Endometrial microvascular endothelial cells (primary cell): ENCODE data around the gene SLC30A5. TPM values are rescaled to one million over a fixed set of nuclear protein-coding genes. Genes with fewer than 3 reads are reported as not detected.
"Not testable (repeated sequence)": the region's sequence is repeated elsewhere in the genome, so short reads cannot be mapped to it uniquely, and the experiment has no call there.

ENCODE experiments used
- in situ Hi-C: cut with HindIII; loops from 2 replicates; pipeline ENCODE4 v1.10.0; 2017; ENCODE audit warnings: low sequenced_read_pairs, low pct_unique_long_range_greater_than_20kb; ENCODE audit errors: inconsistent ontology term
- total RNA-seq: library from RNA; depleted of rRNA; stranded (reverse); fragments of >200 nt; gene quantifications from one replicate; pipeline ENCODE4 v1.2.3, GENCODE V29; 2015; ENCODE audit errors: inconsistent ontology term

The SLC30A5 gene
- total RNA-seq, 1 donor from 2014 or later, result 40.1 TPM

DNA sequence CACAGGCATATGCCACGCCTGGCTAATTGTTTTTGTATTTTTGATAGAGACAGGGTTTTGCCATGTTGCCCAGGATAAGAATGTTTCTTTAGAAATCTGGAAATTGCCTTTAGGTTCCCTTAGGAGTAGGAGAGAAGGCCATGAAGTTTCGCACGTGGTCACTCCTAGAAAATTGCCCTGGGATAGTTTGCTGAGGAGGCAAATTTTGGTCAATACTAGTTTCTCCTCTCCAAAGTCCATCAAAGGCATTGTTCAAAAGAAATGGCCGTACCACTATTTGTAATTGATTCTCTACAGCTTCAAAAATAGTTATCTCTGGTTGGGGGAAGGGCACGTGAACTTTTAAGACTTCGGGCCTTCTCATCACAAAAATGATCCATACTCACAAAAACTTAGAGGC lies 845 bp upstream of the SLC30A5 start:
- in situ Hi-C loops, result no loop called here

DNA sequence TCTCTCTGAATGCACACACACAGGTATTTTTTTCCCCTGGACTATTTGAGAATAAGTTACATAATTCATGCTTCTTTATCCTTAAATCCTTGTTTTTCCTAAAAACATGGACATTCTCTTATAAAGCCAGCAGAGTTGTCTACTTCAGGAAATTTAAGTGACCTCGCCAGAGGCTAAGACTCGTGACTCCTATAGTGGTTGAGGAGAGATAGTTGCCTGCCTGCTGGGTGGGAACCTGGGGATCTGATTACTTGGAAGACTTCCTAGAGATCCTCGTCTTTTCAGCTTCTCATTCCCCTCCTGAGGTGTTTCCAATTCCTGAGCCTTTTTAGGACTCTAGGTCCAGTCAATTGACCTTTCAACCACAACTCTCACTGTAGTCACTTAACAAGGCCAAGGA lies 5.5 kb downstream of the SLC30A5 start:
- in situ Hi-C loops, result no loop called here

DNA sequence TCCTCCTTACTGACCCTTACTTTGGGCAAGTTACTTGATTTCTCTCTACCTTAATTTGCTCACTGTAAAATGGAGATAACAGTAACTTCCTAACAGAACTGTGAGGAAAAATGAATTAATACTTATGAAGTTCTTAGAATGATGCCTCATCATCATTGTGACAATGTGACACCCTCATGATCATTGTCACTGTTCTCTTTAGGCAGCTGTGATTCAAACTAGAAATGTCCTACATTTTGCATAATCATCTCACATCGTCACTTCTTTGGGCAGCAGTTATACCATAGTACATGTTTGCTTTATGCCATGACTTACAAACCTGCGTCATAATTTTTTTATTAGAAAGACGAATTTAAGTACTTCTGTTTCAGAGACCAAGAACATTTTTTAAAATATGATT lies 9.7 kb downstream of the SLC30A5 start:
- in situ Hi-C loops, result no loop called here

DNA sequence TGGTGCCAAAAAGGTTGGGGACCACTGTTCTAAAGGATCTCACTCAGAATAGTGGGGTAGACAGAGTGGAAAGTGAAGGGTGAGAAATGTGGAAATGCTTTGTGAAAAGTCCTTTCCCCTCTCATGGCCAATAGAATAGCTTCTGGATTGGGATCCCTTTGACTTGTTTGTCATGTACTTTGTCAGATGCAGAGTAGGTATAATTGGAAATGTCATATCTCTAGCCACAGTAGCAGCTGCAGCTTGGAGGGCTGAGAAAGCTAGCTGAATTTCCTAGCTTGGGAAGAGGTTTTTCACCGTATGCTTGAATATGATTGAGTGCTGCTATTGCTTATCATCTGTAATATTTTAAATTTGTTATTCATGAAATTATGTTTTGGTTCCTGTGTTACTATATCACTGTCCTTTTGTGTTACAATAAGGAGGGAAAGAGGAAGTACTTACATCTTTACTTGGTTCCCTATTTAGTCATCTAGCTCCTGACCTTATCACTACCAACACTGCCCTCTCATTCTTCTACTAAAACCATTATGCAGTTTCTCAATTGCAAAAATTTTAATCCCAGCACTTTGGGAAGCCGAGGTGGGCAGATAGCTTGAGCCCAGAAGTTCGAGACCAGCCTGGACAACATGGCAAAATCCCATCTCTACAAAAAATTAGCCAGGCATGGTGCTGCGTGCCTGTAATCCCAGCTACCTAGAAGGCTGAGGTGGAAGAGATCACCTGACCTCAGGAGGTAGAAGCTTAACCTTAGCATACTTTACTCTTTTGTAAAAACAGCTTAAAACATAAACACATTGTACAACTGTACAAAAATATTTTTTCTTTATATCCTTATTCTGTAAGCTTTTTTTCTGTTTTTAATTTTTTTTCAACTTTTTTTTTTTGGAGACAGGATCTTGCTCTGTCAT lies 12.4 kb downstream of the SLC30A5 start:
- in situ Hi-C loops, result no loop called here

DNA sequence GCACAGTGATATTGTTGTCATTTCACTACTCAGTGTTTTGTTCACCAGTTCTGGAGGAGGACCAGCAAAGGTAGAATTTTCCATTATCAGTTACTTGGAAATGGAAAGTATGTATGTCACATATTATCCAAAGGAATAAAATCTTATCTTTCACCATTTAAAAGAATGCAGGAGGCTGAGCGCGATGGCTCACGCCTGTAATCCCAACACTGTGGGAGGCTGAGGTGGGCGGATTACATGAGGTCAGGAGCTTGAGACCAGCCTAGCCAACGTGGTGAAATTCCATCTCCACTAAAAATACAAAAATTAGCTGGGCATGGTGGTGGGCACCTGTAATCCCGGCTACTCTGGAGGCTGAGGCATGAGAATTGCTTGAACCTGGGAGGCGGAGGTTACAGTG lies 14.6 kb downstream of the SLC30A5 start:
- in situ Hi-C loops, result not testable (repeated sequence)

DNA sequence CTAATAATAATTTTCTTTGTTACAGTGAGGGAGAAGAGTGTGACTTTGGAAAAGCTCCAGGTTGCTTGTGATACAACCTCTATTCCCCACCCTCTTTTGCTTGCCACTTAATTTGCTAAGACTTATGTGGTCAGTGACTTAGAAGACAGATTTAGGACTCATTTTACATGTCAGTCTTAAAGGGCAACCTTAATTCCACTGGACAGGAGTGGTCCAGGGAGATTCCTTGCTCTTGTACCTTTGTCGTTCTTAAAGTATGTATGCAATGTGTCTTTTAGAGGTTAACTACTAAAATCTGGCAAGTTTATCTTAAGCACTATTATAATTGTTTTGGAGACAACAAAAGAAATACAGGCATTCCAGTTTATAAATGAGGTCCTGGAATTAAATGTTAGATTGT lies 20.0 kb downstream of the SLC30A5 start:
- in situ Hi-C loops, result no loop called here

DNA sequence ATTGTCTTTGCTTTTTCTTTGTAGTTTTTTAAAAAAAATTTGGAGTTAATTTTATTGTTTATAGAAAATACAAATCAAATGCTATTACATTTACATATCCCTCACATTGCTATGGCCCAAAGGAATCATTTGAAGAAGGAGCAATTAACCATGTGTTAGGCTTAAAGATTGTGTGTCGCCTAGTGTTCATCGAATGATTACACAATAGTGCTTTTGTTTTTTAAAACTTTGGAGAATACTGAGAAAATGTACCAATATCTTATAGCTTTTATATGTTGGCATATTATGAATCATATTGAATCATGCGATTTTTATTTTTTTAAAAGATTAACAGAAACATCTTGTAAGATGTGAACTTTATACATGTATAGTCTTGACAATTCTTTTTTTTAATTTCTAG lies 21.7 kb downstream of the SLC30A5 start:
- in situ Hi-C loops, result no loop called here

DNA sequence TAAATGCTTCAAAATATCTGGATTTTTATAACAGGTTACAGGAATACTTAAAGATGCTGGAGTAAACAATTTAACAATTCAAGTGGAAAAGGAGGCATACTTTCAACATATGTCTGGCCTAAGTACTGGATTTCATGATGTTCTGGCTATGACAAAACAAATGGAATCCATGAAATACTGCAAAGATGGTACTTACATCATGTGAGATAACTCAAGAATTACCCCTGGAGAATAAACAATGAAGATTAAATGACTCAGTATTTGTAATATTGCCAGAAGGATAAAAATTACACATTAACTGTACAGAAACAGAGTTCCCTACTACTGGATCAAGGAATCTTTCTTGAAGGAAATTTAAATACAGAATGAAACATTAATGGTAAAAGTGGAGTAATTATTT lies 35.6 kb downstream of the SLC30A5 start:
- in situ Hi-C loops, result no loop called here

DNA sequence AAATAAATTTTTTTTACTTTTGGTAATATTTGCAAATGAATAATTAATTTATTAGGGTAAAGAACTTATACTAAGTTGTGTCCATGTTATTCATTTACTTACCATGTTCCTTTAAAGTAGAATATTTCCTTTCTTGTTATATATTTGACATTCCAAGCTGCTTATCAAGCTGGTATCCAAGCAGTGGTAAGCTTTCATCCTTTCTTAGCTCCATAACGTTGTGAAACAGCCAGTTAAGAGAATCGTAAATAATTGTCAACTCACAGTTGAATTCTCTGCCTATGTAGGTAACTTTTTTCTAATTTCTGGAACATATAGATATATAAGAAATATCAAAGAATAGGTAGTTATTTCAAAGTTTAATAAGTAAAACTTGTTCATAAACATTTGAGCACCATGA lies 36.4 kb downstream of the SLC30A5 start:
- in situ Hi-C loops, result no loop called here

DNA sequence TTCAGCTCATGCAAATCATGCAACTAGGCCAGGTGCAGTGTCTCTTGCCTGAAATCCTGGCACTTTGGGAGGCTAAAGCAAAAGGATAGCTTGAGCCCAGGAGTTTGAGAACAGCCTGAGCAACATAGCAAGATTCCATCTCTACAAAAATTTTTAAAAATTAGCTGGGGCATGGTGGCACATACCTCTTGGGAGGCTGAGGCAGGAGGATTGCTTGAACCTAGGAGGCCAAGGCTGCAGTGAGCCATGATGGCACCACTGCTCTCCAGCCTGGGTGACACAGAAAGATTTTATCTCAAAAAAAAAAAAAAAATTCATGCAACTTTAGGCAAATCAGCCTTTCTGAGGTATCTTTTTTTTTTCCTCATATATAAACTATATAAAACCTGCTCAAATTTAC lies 37.5 kb downstream of the SLC30A5 start:
- in situ Hi-C loops, result no loop called here

DNA sequence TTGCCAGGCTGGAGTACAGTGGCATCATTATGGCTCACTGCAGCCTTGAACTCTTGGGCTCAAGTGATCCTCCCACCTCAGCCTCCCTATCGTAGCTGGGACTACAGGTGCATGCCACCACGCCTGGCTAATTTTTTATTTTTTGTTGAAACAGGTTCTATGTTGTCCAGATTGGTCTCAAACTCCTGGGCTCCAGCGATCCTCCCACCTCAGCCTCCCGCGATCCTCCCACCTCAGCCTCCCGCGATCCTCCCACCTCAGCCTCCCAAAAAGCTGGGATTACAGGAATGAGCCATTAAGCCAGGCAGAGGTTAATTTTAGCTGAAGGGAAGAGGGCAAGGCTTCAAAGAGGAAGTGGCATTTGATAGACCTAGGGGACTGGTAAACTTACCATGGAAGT lies 40.3 kb downstream of the SLC30A5 start:
- in situ Hi-C loops, result no loop called here

DNA sequence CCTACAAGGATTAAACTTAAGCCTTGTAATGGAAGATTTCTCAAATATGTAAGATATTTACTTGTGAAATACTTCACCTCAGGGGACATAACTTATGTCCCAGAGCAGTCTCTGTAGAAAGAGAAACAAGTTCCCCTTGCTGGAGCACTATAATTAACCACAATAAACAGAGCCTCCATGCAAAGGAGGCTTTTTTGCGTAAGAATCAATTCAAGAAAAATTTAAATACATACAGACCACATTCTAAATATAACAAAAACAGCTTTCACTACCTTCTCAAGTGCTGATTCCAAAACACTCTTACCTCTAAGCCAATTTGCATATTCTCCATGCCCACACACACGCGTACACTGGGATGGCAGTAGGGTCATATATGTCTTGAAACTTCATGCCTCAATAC lies 42.5 kb downstream of the SLC30A5 start:
- in situ Hi-C loops, result no loop called here

DNA sequence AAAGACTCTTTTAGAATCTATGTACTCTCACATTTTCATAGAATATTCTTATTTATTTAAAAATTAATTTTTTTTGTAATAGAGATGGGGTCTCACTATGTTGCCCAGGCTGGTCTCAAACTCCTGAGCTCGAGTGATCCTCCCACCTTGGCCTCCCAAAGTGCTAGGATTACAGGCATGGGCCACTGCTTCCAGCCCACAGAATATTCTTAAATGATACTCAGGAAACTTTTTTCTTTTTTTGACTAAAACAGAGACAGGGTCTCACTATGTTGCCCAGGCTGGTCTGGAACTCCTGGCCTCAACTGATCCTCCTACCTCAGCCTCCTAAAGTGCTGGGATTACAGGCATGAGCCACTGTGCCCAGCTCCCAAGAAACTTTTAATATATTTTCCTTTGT lies 43.4 kb downstream of the SLC30A5 start:
- in situ Hi-C loops, result not testable (repeated sequence)

DNA sequence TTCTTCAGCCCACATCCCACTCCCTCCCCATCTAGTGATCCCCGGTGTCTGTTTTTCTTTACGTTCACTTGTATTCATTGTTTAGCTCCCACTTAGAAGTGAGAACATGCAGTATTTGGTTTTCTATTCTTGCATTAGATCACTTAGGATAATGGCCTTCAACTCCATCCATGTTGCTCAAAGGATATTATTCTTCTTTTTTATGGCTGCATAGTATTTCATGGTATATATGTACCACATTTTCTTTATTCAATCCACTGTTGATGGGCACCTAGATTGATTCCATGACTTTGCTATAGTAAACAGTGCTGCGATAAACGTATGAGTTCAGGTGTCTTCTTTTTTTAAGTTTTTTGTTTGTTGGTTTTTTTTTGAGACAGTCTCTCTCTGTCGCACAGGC lies 44.0 kb downstream of the SLC30A5 start:
- in situ Hi-C loops, result no loop called here

DNA sequence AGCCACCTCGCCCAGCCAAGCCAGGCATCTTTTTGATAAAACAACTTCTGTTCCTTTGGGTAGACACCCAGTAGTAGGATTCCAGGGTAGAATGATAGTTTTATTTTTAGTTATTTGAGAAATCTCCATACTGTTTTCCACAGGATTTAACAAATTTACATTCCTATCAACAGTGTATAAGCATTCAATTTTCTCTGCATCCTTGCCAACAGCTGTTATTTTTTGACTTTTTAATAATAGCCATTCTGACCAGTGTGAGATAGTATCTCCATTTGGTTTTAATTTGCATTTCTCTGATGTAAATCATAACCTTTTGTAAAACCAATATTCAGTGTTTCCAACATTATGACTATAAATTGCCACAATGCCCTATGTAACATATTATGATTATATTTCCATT lies 45.0 kb downstream of the SLC30A5 start:
- in situ Hi-C loops, result no loop called here

DNA sequence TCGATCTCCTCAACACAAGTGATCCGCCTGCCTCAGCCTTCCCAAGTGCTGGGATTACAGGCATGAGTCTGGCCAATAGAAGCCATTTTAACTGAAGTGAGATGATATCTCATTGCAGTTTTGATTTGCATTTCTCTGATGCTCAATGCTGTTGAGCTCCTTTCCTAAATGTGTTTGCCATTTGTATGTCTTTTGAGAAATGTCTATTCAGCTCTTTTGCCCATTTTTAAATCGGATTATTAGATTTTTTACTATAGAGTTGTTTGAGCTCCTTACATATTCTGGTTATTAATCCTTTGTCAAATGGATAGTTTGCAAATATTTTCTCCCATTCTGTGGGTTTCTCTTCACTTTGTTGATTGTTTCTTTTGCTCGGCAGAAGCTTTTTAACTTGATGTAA lies 46.4 kb downstream of the SLC30A5 start:
- in situ Hi-C loops, result not testable (repeated sequence)

DNA sequence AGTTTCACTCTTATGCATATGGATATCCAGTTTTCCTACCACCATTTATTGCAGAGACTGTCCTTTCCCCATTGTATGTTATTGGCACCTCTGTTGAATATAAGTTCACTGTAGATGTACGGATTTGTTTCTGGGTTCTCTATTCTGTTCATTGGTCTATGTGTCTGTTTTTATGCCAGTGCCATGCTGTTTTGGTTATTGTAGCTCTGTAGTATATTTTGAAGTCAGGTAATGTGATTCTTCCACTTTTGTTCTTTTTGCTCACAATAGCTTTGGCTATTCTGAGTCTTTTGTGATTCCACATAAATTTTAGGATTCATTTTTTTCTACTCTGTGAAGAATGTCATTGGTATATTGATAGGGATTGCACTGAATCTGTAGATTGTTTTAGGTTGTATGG lies 47.0 kb downstream of the SLC30A5 start:
- in situ Hi-C loops, result no loop called here

DNA sequence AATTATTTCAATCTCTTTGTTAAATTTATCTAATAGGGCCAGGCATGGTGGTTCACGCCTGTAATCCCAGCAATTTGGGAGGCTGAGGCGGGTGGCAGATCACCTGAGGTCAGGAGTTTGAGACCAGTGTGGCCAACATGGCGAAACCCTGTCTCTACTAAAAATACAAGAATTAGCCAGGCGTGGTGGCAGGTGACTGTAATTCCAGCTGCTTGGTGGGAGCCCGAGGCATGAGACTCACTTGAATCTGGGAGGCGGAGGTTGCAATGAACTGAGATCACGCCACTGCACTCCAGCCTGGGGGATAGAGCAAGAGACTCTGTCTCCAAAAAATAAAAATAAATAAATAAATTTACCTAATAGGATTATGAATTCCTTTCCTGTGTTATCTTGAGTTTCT lies 54.8 kb downstream of the SLC30A5 start:
- in situ Hi-C loops, result not testable (repeated sequence)

DNA sequence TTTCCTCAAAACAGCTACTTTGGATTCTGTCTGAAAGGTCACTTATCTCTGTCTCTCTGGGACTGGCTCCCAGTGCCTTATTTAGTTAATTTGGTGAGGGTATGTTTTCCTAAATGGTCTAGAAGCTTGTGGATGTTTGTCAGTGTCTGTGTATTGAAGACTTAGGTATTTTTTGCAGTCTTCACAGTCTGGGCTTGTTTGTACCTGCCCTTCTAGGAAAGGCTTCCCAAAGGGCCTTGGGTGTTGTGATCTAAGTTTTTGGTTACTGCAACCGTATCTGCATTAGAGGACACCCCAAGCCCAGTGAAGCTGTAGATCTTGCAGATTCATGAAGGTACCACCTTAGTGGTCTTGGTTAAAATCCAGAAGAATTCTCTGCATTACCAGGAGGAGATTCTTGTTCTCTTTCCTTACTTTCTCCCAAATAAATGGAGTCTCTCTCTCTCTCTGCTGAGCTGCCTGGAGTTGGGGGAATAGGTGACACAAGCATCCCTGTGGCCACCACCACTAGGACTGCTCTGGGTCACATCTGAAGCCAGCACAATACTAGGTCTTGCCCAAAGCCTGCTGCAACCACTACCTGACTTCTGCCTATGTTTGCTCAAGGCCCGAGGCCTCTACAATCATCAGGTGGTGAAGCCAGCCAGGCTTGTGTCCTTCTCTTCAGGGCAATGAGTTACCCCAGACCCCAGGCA lies 55.3 kb downstream of the SLC30A5 start:
- in situ Hi-C loops, result no loop called here

DNA sequence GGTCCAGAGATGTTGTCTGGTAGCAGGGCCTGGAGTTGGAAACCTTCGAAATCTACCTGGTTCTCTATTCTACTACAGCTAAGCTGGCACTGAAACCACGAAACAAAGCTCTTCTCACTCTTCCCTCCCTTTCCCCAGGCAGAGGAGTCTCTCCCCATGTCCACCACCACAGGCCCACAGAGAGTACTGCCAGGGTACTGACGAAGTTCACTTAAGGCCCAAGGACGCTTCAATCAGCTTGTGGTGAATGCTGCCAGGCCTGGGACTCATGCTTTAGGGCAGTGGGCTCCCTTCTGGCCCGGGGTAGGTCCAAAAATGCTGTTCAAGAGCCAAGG lies 55.8 kb downstream of the SLC30A5 start:
- in situ Hi-C loops, result no loop called here
